MM.1S (cell line): ENCODE data around the gene SLC29A3.

Experiments
- EZH2 ChIP-seq: fragments of 300-600 bp; sonication (generic); optimal IDR thresholded peaks from 2 replicates; pipeline ENCODE3; 2017; ENCODE audit warnings: low read depth, mild to moderate bottlenecking, antibody characterized with exemption, low read length, mixed read lengths
- EZH2phosphoT487 ChIP-seq: fragments of 300-600 bp; sonication (generic); IDR thresholded peaks from 2 replicates; pipeline ENCODE4 v1.6.1; 2018; ENCODE audit warnings: antibody characterized with exemption, low read length
- TF ChIP-seq, protein P1 (sequence below): fragments of 300-600 bp; sonication (generic); IDR thresholded peaks from 2 replicates; pipeline ENCODE4 v1.5.1; 2016; ENCODE audit warnings: antibody characterized with exemption, low read length, mixed read lengths

DNA sequence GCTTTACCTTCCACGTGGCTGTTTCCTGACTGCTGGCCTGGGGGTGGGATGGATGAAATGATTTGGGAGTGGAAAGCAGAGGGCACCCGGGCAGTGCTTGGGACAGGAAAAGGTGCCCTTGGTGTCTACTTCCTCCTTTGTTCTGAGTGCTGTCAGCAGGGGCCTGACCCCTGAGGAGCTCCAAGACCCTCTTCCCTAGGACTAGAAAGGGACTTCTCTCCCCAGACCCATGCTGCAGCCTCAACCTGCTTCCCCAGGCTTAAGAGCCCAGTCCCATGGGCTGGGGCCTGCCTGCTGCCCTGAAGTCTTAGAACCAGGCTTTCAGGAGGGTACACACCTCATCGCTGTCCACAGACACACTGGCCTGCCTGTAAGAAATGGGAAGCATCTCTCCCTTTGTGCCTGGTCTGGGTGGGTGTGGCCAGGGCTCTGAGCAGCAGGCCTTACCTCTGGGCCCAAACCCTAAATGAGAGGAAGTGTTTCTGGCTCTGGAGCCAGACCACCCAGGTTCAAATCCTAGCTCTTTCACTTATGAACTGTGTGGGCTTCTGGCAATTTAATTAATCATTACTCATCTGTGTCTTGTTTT is 90.6 kb downstream of the SLC29A3 start:
- TF ChIP-seq, protein P1, sequence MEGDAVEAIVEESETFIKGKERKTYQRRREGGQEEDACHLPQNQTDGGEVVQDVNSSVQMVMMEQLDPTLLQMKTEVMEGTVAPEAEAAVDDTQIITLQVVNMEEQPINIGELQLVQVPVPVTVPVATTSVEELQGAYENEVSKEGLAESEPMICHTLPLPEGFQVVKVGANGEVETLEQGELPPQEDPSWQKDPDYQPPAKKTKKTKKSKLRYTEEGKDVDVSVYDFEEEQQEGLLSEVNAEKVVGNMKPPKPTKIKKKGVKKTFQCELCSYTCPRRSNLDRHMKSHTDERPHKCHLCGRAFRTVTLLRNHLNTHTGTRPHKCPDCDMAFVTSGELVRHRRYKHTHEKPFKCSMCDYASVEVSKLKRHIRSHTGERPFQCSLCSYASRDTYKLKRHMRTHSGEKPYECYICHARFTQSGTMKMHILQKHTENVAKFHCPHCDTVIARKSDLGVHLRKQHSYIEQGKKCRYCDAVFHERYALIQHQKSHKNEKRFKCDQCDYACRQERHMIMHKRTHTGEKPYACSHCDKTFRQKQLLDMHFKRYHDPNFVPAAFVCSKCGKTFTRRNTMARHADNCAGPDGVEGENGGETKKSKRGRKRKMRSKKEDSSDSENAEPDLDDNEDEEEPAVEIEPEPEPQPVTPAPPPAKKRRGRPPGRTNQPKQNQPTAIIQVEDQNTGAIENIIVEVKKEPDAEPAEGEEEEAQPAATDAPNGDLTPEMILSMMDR: no peak
- TF ChIP-seq EZH2 (no peak), EZH2phosphoT487 (no peak)
